HG03159 (cell line): ENCODE data around the gene BMPR1A.
"Not testable (repeated sequence)": the region's sequence is repeated elsewhere in the genome, so short reads cannot be mapped to it uniquely, and the experiment has no call there.

Source experiments
- ATAC-seq: cut with Tn5 transposase; IDR thresholded peaks from one replicate; pipeline ENCODE4 v1.9.1; 2021; ENCODE audit warnings: mild to moderate bottlenecking, moderate library complexity; ENCODE audit not compliant: unreplicated experiment

Gene BMPR1A

GRCh38 chr10:86871563-86872183, 115.3 kb downstream of the BMPR1A start:
- no peak for ATAC-seq

- no peak for ATAC-seq
These were observed 116.3 kb downstream of the BMPR1A start for GRCh38 chr10:86872757-86873156.

GRCh38 chr10:86876748-86877147, 120.3 kb downstream of the BMPR1A start:
- ATAC-seq = no peak

GRCh38 chr10:86878983-86879713, 122.7 kb downstream of the BMPR1A start:
- no peak for ATAC-seq

- no peak for ATAC-seq
These were observed 124.6 kb downstream of the BMPR1A start for GRCh38 chr10:86880971-86881370.

- ATAC-seq = peak; percentile 95
These were observed 132.4 kb downstream of the BMPR1A start for GRCh38 chr10:86888585-86889381.

- ATAC-seq = no peak
These were observed 133.6 kb downstream of the BMPR1A start for GRCh38 chr10:86889997-86890396.

- no peak for ATAC-seq
These were observed 142.1 kb downstream of the BMPR1A start for GRCh38 chr10:86898511-86898910.

- no peak for ATAC-seq
These were observed 142.7 kb downstream of the BMPR1A start for GRCh38 chr10:86899132-86899531.

- ATAC-seq = no peak
These were observed 143.4 kb downstream of the BMPR1A start for GRCh38 chr10:86899670-86900276.

- ATAC-seq = no peak
These were observed 144.5 kb downstream of the BMPR1A start for GRCh38 chr10:86900955-86901354.

GRCh38 chr10:86904600-86904999, 148.2 kb downstream of the BMPR1A start:
- ATAC-seq = no peak

GRCh38 chr10:86905429-86905828, 149.0 kb downstream of the BMPR1A start:
- ATAC-seq = no peak

GRCh38 chr10:86914734-86915133, 158.3 kb downstream of the BMPR1A start:
- no peak for ATAC-seq

GRCh38 chr10:86918022-86918471, 161.6 kb downstream of the BMPR1A start:
- ATAC-seq = no peak

- ATAC-seq = no peak
These were observed 166.1 kb downstream of the BMPR1A start for GRCh38 chr10:86922553-86922961.

GRCh38 chr10:86929468-86930380, 173.3 kb downstream of the BMPR1A start:
- ATAC-seq = no peak

GRCh38 chr10:86931872-86932271, 175.5 kb downstream of the BMPR1A start:
- ATAC-seq = no peak

- no peak for ATAC-seq
These were observed 176.3 kb downstream of the BMPR1A start for GRCh38 chr10:86932674-86933073.

GRCh38 chr10:86934162-86934711, 177.8 kb downstream of the BMPR1A start:
- not testable (repeated sequence) for ATAC-seq
